Activated CD4-positive, alpha-beta memory T cell treated with anti-CD3 and anti-CD28 coated beads, Interleukin-2, amount 10 ng/mL, durations not matched to agents 7 days and 5 days (primary cell): ENCODE results near the gene MEMO1. TPM values are rescaled to one million over a fixed set of nuclear protein-coding genes. Genes with fewer than 3 reads are reported as not detected.

Experiments
- total RNA-seq, 2 experiments: library from RNA; stranded (reverse); gene quantifications; one replicate each; pipeline ENCODE4 v1.2.3, GENCODE V29; 2021

The MEMO1 gene
- total RNA-seq, 2 experiments from 2014 or later: 40.7 to 41.5 TPM

Other genes starting within 250 kb of the MEMO1 start
- gene DPY30, start 28.8 kb upstream of the MEMO1 start, total RNA-seq: 10 to 100 TPM; 68.9 to 74.2 TPM
- gene SPAST, start 52.5 kb upstream of the MEMO1 start, total RNA-seq: 10 to 100 TPM; 21.1 to 21.8 TPM
- gene SLC30A6, start 154.9 kb upstream of the MEMO1 start, total RNA-seq: 10 to 100 TPM; 25.6 to 26.6 TPM